ENCODE data around the gene GJB2.

The GJB2 gene

GRCh38 chr13:20231839-20232555, 39.3 kb upstream of the GJB2 start, which contains the start of gene GJB6:
TSS of gene GJB6 (minus strand) at chr13:20232319. CDS start at chr13:20223480, 8,839 bp downstream.
- TF ChIP-seq RAD21 (IDR thresholded peaks at IDR 0.05; ENCODE audit: low read depth): peak; percentile 6; the same call in 1 of the 2 replicates
- no peak for TF ChIP-seq USF1 (IDR thresholded peaks at IDR 0.05)

DNA sequence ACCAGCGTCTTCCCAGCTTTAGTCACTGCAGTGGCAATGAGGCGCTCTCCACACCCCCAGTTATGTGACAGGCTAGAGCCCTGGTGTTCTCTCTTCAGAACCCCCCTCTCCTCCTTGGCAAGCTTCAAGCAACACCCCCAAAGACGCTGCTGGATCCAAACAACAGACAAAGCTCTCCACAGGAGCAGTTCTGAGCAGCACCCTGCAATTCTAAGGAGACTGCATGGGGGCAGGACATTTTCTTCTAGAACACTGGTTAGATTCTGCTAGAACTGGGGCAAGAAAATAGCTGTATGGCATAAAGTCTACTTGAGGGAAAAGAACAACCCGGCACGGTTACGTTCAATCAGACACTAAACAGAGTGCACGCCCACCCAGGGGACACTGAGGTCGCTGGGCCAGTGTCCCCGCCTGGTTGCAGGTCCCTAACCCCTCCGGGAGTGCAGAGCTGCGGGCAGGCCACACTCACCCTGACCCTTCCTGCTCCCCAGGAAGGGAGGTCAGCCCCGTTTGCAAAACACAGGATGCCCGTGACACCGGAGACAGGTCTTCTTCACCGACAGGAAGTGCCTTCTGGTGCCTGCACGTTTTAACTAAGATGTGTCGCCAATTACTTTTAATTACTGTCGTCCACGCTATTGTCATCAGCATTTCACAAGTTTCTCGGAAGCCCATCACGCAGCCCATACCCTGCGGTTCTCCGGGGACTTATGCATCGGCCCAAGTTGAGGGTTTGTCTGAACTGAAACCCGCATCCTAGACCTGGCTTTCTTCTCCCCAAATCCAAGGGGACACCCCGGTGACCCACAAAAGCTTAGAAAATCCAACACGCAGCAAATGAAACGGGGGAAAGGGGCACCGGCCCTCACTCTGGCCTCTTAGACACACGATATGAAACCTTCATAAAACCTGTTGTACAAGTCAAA, 38.4 kb upstream of the GJB2 start:
- no peak for TF ChIP-seq CEBPB (IDR thresholded peaks at IDR 0.05)
- no peak for TF ChIP-seq FOXM1 (IDR thresholded peaks at IDR 0.05; ENCODE audit: borderline replicate concordance, low read depth)
- TF ChIP-seq TCF12 (IDR thresholded peaks at IDR 0.05; ENCODE audit: low read depth): no peak
- no peak for TF ChIP-seq EGR1 (IDR thresholded peaks at IDR 0.05)
- TF ChIP-seq NFIC (IDR thresholded peaks at IDR 0.05): no peak
- no peak for TF ChIP-seq MAX (IDR thresholded peaks at IDR 0.05)
- no peak for TF ChIP-seq TAF1 (IDR thresholded peaks at IDR 0.05; ENCODE audit: low read depth)
- no peak for TF ChIP-seq ZBTB7A (IDR thresholded peaks at IDR 0.05; ENCODE audit: low read depth)
- no peak for TF ChIP-seq TEAD4 (IDR thresholded peaks at IDR 0.05)
- TF ChIP-seq CREB1 (IDR thresholded peaks at IDR 0.05; ENCODE audit: low read depth): no peak

GRCh38 chr13:20227730-20228129, 35.0 kb upstream of the GJB2 start:
- TF ChIP-seq MAX (IDR thresholded peaks at IDR 0.05) (no peak), TAF1 (IDR thresholded peaks at IDR 0.05; ENCODE audit: low read depth) (no peak), FOXM1 (IDR thresholded peaks at IDR 0.05; ENCODE audit: borderline replicate concordance, low read depth) (no peak), USF1 (IDR thresholded peaks at IDR 0.05) (no peak), ZBTB7A (IDR thresholded peaks at IDR 0.05; ENCODE audit: low read depth) (no peak), TEAD4 (IDR thresholded peaks at IDR 0.05) (no peak), NFIC (IDR thresholded peaks at IDR 0.05) (no peak), EP300 (IDR thresholded peaks at IDR 0.05; ENCODE audit: borderline replicate concordance) (no peak), CEBPB (IDR thresholded peaks at IDR 0.05) (no peak), RAD21 (IDR thresholded peaks at IDR 0.05; ENCODE audit: low read depth) (no peak), TCF12 (IDR thresholded peaks at IDR 0.05; ENCODE audit: low read depth) (no peak)
- TF ChIP-seq, protein P1, sequence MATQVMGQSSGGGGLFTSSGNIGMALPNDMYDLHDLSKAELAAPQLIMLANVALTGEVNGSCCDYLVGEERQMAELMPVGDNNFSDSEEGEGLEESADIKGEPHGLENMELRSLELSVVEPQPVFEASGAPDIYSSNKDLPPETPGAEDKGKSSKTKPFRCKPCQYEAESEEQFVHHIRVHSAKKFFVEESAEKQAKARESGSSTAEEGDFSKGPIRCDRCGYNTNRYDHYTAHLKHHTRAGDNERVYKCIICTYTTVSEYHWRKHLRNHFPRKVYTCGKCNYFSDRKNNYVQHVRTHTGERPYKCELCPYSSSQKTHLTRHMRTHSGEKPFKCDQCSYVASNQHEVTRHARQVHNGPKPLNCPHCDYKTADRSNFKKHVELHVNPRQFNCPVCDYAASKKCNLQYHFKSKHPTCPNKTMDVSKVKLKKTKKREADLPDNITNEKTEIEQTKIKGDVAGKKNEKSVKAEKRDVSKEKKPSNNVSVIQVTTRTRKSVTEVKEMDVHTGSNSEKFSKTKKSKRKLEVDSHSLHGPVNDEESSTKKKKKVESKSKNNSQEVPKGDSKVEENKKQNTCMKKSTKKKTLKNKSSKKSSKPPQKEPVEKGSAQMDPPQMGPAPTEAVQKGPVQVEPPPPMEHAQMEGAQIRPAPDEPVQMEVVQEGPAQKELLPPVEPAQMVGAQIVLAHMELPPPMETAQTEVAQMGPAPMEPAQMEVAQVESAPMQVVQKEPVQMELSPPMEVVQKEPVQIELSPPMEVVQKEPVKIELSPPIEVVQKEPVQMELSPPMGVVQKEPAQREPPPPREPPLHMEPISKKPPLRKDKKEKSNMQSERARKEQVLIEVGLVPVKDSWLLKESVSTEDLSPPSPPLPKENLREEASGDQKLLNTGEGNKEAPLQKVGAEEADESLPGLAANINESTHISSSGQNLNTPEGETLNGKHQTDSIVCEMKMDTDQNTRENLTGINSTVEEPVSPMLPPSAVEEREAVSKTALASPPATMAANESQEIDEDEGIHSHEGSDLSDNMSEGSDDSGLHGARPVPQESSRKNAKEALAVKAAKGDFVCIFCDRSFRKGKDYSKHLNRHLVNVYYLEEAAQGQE (IDR thresholded peaks at IDR 0.05; ENCODE audit: low read depth): no peak

- TF ChIP-seq EP300 (IDR thresholded peaks at IDR 0.05; ENCODE audit: borderline replicate concordance) (no peak), NFIC (IDR thresholded peaks at IDR 0.05) (no peak), TAF1 (IDR thresholded peaks at IDR 0.05; ENCODE audit: low read depth) (no peak), TEAD4 (IDR thresholded peaks at IDR 0.05) (no peak), FOXM1 (IDR thresholded peaks at IDR 0.05; ENCODE audit: borderline replicate concordance, low read depth) (no peak), MAX (IDR thresholded peaks at IDR 0.05) (no peak), RAD21 (IDR thresholded peaks at IDR 0.05; ENCODE audit: low read depth) (no peak), ZBTB7A (IDR thresholded peaks at IDR 0.05; ENCODE audit: low read depth) (no peak), USF1 (IDR thresholded peaks at IDR 0.05) (no peak), YY1 (IDR thresholded peaks at IDR 0.05; ENCODE audit: low read depth) (no peak), TCF12 (IDR thresholded peaks at IDR 0.05; ENCODE audit: low read depth) (no peak), CREB1 (IDR thresholded peaks at IDR 0.05; ENCODE audit: low read depth) (no peak), CEBPB (IDR thresholded peaks at IDR 0.05) (no peak)
- TF ChIP-seq, protein P1 (IDR thresholded peaks at IDR 0.05; ENCODE audit: low read depth): no peak
Measured at GRCh38 chr13:20227288-20227687, 34.5 kb upstream of the GJB2 start.
